Chondrocyte (in vitro differentiated cells): ENCODE measurements around the gene PLA2G2D. TPM values are rescaled to one million over a fixed set of nuclear protein-coding genes. Genes with fewer than 3 reads are reported as not detected.

Source experiments
- DNase-seq: peaks from one replicate; pipeline ENCODE4 v3.0.0; 2021; ENCODE audit warnings: mixed read lengths, low spot score
- H3K27ac Mint-ChIP-seq: one replicate; pipeline ENCODE4 v1.8.0; 2021; ENCODE audit warnings: mild to moderate bottlenecking, moderate library complexity, mixed read lengths; ENCODE audit not compliant: unreplicated experiment
- H3K27me3 Mint-ChIP-seq: 2 replicates; pipeline ENCODE4 v1.8.0; 2021; ENCODE audit warnings: low read depth, mixed read lengths
- H3K36me3 Mint-ChIP-seq: 2 replicates; pipeline ENCODE4 v1.8.0; 2021; ENCODE audit warnings: low read depth, mixed read lengths
- H3K4me1 Mint-ChIP-seq: 2 replicates; pipeline ENCODE4 v1.8.0; 2021; ENCODE audit warnings: low read depth, mild to moderate bottlenecking, mixed read lengths
- H3K4me3 Mint-ChIP-seq: one replicate; pipeline ENCODE4 v1.8.0; 2021; ENCODE audit warnings: mild to moderate bottlenecking, moderate library complexity, mixed read lengths; ENCODE audit not compliant: unreplicated experiment
- H3K9me3 Mint-ChIP-seq: 2 replicates; pipeline ENCODE4 v1.8.0; 2021; ENCODE audit warnings: low read depth, mixed read lengths
- total RNA-seq: library from RNA; stranded (reverse); gene quantifications from 3 replicates; pipeline ENCODE4 v1.2.1, GENCODE V29; 2021
- TF ChIP-seq, protein P1 (sequence below): fragments of 200-600 bp; sonication (generic); IDR thresholded peaks from 2 replicates; pipeline ENCODE4 v1.5.0; 2021; ENCODE audit warnings: antibody characterized with exemption, mild to moderate bottlenecking, moderate library complexity

PLA2G2D gene
- total RNA-seq, 1 donor from 2014 or later, result not detected

- no peak overlapping the region for H3K4me3 Mint-ChIP-seq
- H3K4me1 Mint-ChIP-seq, result no peaks in the 10 kb centered on the region
- peaks cover 31% of the 10 kb centered on the region for H3K27me3 Mint-ChIP-seq
Observed at GRCh38 chr1:20074725-20075171, 44.6 kb downstream of the PLA2G2D start.

DNA sequence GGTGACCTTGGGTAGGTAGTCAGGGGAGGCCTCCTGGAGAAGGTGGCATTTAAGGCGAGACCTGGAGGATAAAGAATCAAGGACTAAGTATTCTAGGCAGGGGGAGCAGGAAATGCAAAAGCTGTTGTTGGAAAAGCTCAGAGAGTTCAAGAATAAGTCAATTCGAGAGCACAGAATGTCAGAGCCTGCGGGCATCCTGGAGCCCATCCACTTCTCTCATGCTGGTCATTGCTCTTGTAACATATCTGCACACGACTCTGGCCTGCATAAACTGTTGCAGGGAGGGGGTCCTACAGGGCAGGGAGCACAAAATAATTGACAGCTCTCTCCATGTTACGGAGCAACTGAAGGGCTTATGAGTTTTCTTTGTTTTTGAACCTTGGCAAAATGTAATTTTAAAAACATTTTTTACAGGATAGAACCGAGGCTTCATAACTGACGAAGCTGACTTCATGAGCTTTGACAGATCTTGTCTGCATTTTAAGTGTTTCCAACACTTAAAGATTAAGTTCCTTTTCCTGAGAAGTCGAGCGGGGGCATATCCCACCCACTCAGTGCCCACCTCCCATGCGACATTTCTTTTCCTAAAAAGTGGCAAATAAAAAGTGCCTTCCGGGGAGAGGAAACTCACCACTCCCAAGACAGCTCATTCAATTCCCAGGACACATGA, 45.1 kb downstream of the PLA2G2D start:
- Mint-ChIP-seq H3K36me3 (no peaks in the 10 kb centered on the region), H3K4me1 (no peaks in the 10 kb centered on the region), H3K27me3 (peaks cover 27% of the 10 kb centered on the region)

More at GRCh38 chr1:20074725-20075171, 44.6 kb downstream of the PLA2G2D start:
- Mint-ChIP-seq H3K9me3 (no peaks in the 10 kb centered on the region), H3K36me3 (no peaks in the 10 kb centered on the region), H3K27ac (no peak overlapping the region)
- TF ChIP-seq, protein P1, sequence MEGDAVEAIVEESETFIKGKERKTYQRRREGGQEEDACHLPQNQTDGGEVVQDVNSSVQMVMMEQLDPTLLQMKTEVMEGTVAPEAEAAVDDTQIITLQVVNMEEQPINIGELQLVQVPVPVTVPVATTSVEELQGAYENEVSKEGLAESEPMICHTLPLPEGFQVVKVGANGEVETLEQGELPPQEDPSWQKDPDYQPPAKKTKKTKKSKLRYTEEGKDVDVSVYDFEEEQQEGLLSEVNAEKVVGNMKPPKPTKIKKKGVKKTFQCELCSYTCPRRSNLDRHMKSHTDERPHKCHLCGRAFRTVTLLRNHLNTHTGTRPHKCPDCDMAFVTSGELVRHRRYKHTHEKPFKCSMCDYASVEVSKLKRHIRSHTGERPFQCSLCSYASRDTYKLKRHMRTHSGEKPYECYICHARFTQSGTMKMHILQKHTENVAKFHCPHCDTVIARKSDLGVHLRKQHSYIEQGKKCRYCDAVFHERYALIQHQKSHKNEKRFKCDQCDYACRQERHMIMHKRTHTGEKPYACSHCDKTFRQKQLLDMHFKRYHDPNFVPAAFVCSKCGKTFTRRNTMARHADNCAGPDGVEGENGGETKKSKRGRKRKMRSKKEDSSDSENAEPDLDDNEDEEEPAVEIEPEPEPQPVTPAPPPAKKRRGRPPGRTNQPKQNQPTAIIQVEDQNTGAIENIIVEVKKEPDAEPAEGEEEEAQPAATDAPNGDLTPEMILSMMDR, result no peak
- DNase-seq, result no peak

GRCh38 chr1:20073256-20073655, 46.1 kb downstream of the PLA2G2D start:
- H3K27ac Mint-ChIP-seq, result no peak overlapping the region
- H3K36me3 Mint-ChIP-seq, result no peaks in the 10 kb centered on the region
- no peaks in the 10 kb centered on the region for H3K9me3 Mint-ChIP-seq
- H3K4me3 Mint-ChIP-seq, result no peak overlapping the region
- H3K27me3 Mint-ChIP-seq, result peaks cover 24% of the 10 kb centered on the region
- H3K4me1 Mint-ChIP-seq, result no peaks in the 10 kb centered on the region
- TF ChIP-seq, protein P1, result no peak
- no peak for DNase-seq

More for the DNA sequence above, 45.1 kb downstream of the PLA2G2D start:
- TF ChIP-seq, protein P1, result no peak
- H3K4me3 Mint-ChIP-seq, result no peak overlapping the region
- DNase-seq, result no peak
- H3K9me3 Mint-ChIP-seq, result no peaks in the 10 kb centered on the region
- H3K27ac Mint-ChIP-seq, result no peak overlapping the region

GRCh38 chr1:20072771-20073170, 46.6 kb downstream of the PLA2G2D start:
- no peaks in the 10 kb centered on the region for H3K36me3 Mint-ChIP-seq
- no peaks in the 10 kb centered on the region for H3K9me3 Mint-ChIP-seq
- DNase-seq, result no peak
- TF ChIP-seq, protein P1, result no peak
- no peak overlapping the region for H3K4me3 Mint-ChIP-seq
- H3K27me3 Mint-ChIP-seq, result peaks cover 20% of the 10 kb centered on the region
- H3K4me1 Mint-ChIP-seq, result no peaks in the 10 kb centered on the region
- no peak overlapping the region for H3K27ac Mint-ChIP-seq

- TF ChIP-seq, protein P1, result no peak
- Mint-ChIP-seq H3K4me3 (no peak overlapping the region), H3K27me3 (peaks cover 14% of the 10 kb centered on the region), H3K36me3 (no peaks in the 10 kb centered on the region), H3K9me3 (no peaks in the 10 kb centered on the region), H3K4me1 (no peaks in the 10 kb centered on the region), H3K27ac (no peak overlapping the region)
- DNase-seq, result no peak
Observed at GRCh38 chr1:20071416-20071815, 47.9 kb downstream of the PLA2G2D start.
